BLaER1 (cell line): ENCODE data around the gene CUX1.
A peak's percentile ranks its signal among the peaks of the same experiment; 100 is the strongest.
"Not testable (repeated sequence)": the region's sequence is repeated elsewhere in the genome, so short reads cannot be mapped to it uniquely, and the experiment has no call there.

Experiments
- H3K27ac ChIP-seq: shearing (Covaris generic); formaldehyde crosslinking; 2 replicates; pipeline ENCODE4 v1.8.1; 2022
- H3K27me3 ChIP-seq: shearing (Covaris generic); formaldehyde crosslinking; 2 replicates; pipeline ENCODE4 v1.8.1; 2022
- H3K36me3 ChIP-seq: shearing (Covaris generic); formaldehyde crosslinking; 2 replicates; pipeline ENCODE4 v1.8.1; 2022
- H3K4me1 ChIP-seq: shearing (Covaris generic); formaldehyde crosslinking; 2 replicates; pipeline ENCODE4 v1.8.1; 2022
- H3K4me2 ChIP-seq: shearing (Covaris generic); formaldehyde crosslinking; 2 replicates; pipeline ENCODE4 v1.8.1; 2022
- H3K4me3 ChIP-seq: shearing (Covaris generic); formaldehyde crosslinking; 2 replicates; pipeline ENCODE4 v1.8.1; 2022
- H3K9ac ChIP-seq: shearing (Covaris generic); formaldehyde crosslinking; 2 replicates; pipeline ENCODE4 v1.8.1; 2022
- H3K9me3 ChIP-seq: shearing (Covaris generic); formaldehyde crosslinking; 2 replicates; pipeline ENCODE4 v1.8.1; 2022
- H4K20me1 ChIP-seq: shearing (Covaris generic); formaldehyde crosslinking; 2 replicates; pipeline ENCODE4 v1.8.1; 2022
- Cebpa-rat ChIP-seq: shearing (Covaris generic); IDR thresholded peaks from 2 replicates; pipeline ENCODE4 v1.8.1; 2022

CUX1 gene

DNA sequence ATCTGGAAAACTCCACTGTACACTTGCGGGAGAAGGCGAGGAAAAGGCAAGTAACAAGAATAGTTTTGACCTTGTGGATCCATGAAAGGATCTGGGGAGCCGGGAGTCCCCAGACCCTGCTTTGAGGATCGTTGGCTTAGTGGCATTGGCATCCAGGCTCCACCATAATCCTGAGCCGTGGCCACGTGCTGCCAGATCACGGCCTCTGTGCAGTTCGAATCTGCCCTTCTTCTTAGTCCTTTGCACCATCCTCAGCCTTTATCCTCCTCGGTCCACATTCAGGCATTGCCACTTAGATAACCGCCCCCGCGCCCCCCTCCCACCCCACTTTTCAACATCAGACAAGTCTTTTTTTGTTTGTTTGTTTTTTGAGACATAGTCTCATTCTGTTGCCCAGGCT lies 201.4 kb downstream of the CUX1 start:
- 0 out of 2 replicates have a peak, but pooled peaks cover 5% of the 10 kb centered on the region for H4K20me1 ChIP-seq
- peaks cover 73% of the 10 kb centered on the region for H3K36me3 ChIP-seq
- H3K9ac ChIP-seq, result no peak overlapping the region
- TF ChIP-seq Cebpa-rat, result no peak
- H3K4me1 ChIP-seq, result peaks cover 65% of the 10 kb centered on the region
- H3K4me2 ChIP-seq, result no peak overlapping the region
- peak overlapping the region; percentile 12 for H3K27ac ChIP-seq
- no peak overlapping the region for H3K4me3 ChIP-seq
- H3K27me3 ChIP-seq, result no peaks in the 10 kb centered on the region
- no peaks in the 10 kb centered on the region for H3K9me3 ChIP-seq

DNA sequence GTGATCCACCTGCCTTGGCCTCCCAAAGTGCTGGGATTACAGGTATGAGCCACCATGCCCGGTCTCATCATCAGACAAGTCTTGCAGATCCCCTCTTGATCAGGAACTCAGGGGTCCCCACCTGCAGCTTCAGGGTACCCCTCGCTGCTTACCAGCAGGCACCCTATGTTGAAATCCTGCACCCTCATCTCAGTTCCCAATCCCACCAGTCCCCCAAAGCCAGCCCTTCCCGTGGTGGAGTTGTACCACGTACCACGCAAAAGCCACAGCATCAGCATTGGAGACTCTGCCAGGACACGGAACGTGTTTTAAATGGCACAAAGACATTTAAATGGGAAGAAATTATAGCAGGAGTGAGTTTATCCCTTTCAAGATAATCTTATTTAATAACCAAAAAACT lies 202.0 kb downstream of the CUX1 start:
- Histone ChIP-seq H3K4me2 (no peak overlapping the region), H3K27ac (no peak overlapping the region), H3K36me3 (peaks cover 67% of the 10 kb centered on the region), H3K4me1 (peaks cover 65% of the 10 kb centered on the region), H3K27me3 (no peaks in the 10 kb centered on the region), H3K9me3 (no peaks in the 10 kb centered on the region), H3K9ac (no peak overlapping the region), H4K20me1 (0 out of 2 replicates have a peak, but pooled peaks cover 5% of the 10 kb centered on the region), H3K4me3 (no peak overlapping the region)
- no peak for TF ChIP-seq Cebpa-rat

DNA sequence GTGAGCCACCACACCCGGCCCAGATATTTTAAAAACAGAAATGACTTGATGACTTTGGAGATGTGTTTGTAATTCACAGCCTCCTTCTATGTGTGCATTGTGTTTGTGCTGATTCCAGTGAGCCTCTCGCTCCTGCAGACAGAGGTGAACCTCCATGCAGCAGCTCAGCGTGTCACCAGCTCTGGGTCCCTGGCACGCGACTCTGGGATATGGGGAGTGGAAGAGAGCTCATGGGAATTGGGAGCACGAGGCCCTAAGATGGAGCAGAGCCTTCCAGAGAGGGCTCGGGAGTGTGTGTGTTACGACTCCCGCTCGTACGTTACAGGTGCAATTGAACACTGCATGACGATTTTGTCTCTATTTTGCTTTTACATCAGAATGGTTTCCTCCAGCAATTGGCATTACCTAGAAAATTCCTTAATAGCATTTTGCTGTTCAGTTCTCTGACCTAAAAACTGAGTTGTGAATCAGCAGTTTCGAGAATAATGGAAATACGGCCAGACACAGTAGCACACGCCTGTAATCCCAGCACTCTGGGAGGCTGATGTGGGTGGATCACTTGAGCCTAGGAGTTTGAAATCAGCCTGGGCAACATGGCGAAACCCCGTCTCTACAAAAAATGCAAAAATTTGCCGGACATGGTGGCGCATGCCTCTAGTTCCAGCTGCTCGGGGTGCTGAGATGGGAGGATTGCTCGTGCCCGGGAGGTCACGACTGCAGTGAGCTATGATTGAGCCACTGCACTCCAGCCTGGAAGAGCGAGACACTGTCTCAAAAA lies 204.6 kb downstream of the CUX1 start:
- 0 out of 2 replicates have a peak, but pooled peaks cover 5% of the 10 kb centered on the region for H4K20me1 ChIP-seq
- peaks cover 87% of the 10 kb centered on the region for H3K4me1 ChIP-seq
- no peak overlapping the region for H3K9ac ChIP-seq
- H3K4me3 ChIP-seq, result no peak overlapping the region
- no peak for TF ChIP-seq Cebpa-rat
- H3K9me3 ChIP-seq, result no peaks in the 10 kb centered on the region
- H3K27ac ChIP-seq, result peak overlapping the region; percentile 93
- H3K36me3 ChIP-seq, result peaks cover 52% of the 10 kb centered on the region
- H3K4me2 ChIP-seq, result peak overlapping the region; percentile 3; the same call in 1 of the 2 replicates
- no peaks in the 10 kb centered on the region for H3K27me3 ChIP-seq

DNA sequence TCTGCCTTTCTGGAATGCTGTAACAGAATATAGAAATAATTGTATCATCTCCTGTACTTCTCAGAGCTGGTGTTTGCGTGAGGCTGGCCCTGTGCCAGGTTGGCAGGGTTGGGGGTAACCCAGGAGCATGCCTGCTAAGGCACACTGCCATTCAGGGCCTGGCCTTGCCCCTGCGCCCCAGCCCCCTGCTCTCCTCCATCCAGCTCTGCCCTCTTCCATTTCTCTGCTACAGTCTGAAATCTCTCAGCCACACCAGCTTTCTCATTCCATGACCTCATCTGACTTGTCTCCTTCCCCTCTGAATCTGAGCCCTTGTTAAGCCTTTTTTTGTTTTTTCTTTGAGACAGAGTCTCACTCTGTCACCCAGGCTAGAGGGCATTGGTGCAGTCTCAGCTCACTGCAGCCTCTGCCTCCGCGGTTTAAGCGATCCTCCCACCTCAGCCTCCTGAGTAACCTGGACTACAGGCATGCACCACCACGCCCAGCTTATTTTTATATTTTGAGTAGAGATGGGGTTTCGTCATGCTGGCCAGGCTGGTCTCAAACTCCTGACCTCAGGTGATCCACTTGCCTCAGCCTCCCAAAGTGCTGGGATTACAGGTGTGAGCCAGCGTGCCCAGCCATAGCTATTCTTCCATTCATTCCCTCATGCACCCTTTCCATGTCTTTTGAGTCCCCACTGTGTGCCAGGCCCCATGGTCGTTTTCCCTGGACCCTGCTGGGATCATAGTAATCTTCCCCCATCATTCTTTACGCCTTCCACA lies 206.8 kb downstream of the CUX1 start:
- H4K20me1 ChIP-seq, result no peaks in the 10 kb centered on the region
- H3K4me2 ChIP-seq, result peak overlapping the region; percentile 44
- no peak overlapping the region for H3K4me3 ChIP-seq
- no peak for TF ChIP-seq Cebpa-rat
- no peaks in the 10 kb centered on the region for H3K9me3 ChIP-seq
- H3K4me1 ChIP-seq, result peaks cover 89% of the 10 kb centered on the region
- peaks cover 33% of the 10 kb centered on the region for H3K36me3 ChIP-seq
- peak overlapping the region; percentile 93 for H3K27ac ChIP-seq
- H3K9ac ChIP-seq, result peak overlapping the region; percentile 59
- H3K27me3 ChIP-seq, result no peaks in the 10 kb centered on the region

DNA sequence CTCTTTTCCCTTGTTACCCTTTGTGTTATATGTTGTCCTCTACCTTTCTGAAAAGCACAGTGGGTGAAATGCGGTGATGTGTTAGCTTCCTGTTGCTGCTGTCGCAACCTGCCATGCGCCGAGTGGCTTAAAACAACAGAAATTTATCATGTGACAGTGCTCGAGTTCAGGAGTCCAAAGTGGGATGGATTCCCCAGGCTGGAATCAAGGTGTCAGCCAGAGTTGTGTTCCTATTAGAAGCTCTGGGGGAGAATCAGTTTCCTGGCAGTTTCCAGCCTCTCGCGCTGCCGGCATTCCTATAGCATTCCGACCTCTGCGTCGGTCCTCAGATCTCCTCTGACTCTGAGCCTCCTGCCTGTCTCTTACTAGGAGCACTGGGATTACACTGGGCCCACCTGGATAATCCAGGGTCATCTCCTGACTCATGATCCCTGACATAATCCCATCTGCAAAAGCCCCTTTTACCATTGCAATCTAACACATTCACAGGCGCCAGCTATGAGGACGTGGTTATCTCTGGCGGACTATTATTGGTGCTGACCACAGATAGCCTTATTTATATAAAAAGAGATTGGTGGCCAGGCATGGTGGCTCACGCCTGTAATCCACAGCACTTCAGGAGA lies 207.5 kb downstream of the CUX1 start:
- Histone ChIP-seq H3K9ac (no peak overlapping the region), H3K9me3 (no peaks in the 10 kb centered on the region), H4K20me1 (no peaks in the 10 kb centered on the region), H3K4me2 (peak overlapping the region; percentile 44), H3K27ac (peak overlapping the region; percentile 93), H3K4me1 (peaks cover 91% of the 10 kb centered on the region), H3K4me3 (no peak overlapping the region), H3K27me3 (no peaks in the 10 kb centered on the region), H3K36me3 (peaks cover 28% of the 10 kb centered on the region)
- TF ChIP-seq Cebpa-rat, result no peak

DNA sequence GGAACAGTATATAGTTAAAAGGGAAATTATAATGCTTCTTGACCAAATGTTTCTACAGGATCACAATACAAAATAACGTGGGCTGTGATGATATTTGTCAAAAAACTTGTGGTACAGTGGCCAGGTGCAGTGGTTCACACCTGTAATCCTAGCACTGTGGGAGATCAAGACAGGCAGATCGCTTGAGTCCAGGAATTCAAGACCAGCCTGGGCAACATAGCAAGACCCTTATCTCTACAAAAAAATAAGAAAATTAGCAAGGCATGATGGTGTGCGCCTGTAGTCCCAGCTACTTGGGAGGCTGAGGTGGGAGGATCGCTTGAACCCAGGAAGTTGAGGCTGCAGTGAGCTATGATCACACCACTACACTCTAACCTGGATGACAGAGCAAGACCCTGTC lies 208.4 kb downstream of the CUX1 start:
- Histone ChIP-seq H3K4me2 (peak overlapping the region; percentile 44), H3K36me3 (peaks cover 25% of the 10 kb centered on the region), H3K9ac (peak overlapping the region; percentile 2; the same call in 1 of the 2 replicates), H3K27ac (peak overlapping the region; percentile 93), H3K4me1 (peaks cover 100% of the 10 kb centered on the region)
- not testable (repeated sequence) for H3K9me3 ChIP-seq, H3K27me3 ChIP-seq, H3K4me3 ChIP-seq, H4K20me1 ChIP-seq

DNA sequence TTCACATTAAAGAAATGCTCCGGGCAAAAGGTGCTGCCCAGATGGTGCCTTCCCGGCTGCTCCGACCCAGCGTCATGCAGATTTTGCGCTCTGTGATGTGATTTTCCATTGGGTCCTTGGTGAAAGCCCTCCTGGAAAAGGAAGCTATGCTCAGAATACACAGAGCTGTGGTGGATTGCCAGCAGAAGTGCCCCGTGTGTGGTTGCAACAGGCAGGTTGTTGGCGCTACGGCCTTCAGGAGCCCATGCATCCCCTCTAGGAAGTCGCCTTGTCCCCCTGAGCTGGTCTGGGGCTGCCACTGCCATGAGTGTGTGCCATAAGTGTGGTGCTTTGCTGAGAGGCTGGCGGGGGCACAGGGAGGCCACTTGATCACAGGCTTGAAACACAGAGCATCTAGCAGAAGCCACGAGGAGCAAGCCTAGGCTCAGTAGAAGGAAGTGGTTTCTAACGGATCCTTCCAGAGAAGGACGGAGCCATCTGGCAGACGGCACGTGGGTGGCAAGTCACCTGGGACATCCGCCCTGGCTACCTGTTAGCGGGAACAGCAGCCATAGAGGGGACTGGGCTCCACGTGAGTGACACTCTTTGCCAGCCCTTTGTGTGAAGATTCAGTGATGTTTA lies 210.9 kb downstream of the CUX1 start:
- Histone ChIP-seq H3K27me3 (no peaks in the 10 kb centered on the region), H3K4me3 (peak overlapping the region; percentile 15; the same call in 1 of the 2 replicates), H3K36me3 (peaks cover 24% of the 10 kb centered on the region), H3K9ac (peak overlapping the region; percentile 74), H3K4me2 (peak overlapping the region; percentile 75), H3K4me1 (peaks cover 93% of the 10 kb centered on the region), H3K27ac (peak overlapping the region; percentile 93), H3K9me3 (no peaks in the 10 kb centered on the region), H4K20me1 (no peaks in the 10 kb centered on the region)
- TF ChIP-seq Cebpa-rat, result no peak

DNA sequence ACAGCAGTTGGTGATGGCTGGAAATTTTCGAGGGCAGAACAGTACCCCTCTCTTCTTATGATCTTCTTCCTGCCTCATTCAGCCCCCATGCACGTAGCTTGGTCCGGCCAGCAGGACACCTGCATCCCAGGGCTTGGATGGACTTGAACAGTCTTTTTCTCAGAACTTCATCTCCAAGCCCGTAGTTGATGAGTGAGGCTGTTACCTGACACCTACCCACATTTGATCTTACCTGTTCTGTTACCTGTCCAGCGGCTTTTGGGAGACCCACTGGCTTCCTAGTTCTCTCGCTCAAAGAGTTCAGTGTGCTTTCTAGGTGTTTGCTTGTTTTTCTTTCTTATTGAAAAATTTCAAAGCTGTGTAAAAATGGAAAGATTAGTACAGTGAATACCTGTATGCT lies 212.2 kb downstream of the CUX1 start:
- Histone ChIP-seq H3K9me3 (no peaks in the 10 kb centered on the region), H3K4me2 (peak overlapping the region; percentile 75), H3K27me3 (no peaks in the 10 kb centered on the region), H3K4me3 (no peak overlapping the region), H3K27ac (peak overlapping the region; percentile 93), H3K36me3 (peaks cover 33% of the 10 kb centered on the region), H3K4me1 (peaks cover 80% of the 10 kb centered on the region), H3K9ac (peak overlapping the region; percentile 74), H4K20me1 (no peaks in the 10 kb centered on the region)
- no peak for TF ChIP-seq Cebpa-rat

DNA sequence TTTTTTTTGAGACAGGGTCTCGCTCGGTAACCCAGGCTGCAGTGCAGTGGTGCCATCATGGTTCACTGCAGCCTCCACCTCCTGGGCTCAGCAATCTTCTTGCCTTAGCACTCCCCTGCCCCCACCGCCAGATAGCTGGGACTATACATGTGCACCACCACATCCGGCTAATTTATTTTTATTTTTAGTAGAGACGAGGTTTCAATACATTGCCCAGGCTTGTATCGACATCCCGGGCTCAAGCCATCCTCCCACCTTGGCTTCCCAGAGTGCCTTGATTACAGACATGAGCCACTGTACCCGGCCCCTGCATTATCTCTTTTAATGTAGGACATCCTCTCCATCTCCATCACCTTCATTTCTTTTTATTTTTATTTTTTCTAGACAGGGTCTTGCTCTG lies 213.3 kb downstream of the CUX1 start:
- no peak for TF ChIP-seq Cebpa-rat
- Histone ChIP-seq H3K9ac (peak overlapping the region; percentile 57), H3K4me1 (peaks cover 69% of the 10 kb centered on the region), H3K4me2 (peak overlapping the region; percentile 75), H3K27ac (peak overlapping the region; percentile 93), H4K20me1 (no peaks in the 10 kb centered on the region), H3K36me3 (peaks cover 27% of the 10 kb centered on the region), H3K27me3 (no peaks in the 10 kb centered on the region), H3K9me3 (no peaks in the 10 kb centered on the region), H3K4me3 (peak overlapping the region; percentile 42)
